ENCODE measurements around the gene TNNI3K. TPM values are rescaled to one million over a fixed set of nuclear protein-coding genes. Genes with fewer than 3 reads are reported as not detected.

The TNNI3K gene
- total RNA-seq, 1 donor from 2014 or later, result not detected

DNA sequence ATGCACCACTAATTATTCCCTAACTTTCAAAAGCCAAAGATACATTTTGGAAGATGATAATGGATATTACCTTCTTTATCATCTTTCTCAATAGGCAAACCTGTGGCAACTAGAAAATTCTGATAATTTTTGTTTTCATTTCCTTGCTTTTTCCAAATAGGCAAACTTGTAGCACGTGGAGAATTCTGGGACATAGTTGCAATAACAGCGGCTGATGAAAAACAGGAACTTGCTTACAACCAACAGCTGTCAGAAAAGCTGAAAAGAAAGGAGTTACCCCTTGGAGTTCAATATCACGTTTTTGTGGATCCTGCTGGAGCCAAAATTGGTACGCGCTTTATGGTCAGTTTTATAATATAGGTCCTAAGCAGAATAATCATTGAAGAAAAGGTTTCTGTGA is 35.7 kb upstream of the TNNI3K start:
- Mint-ChIP-seq H3K36me3 (peaks cover 2% of the 10 kb centered on the region), H3K9me3 (no peaks in the 10 kb centered on the region), H3K4me1 (ENCODE audit: unreplicated experiment) (peaks cover 7% of the 10 kb centered on the region), H3K27me3 (no peaks in the 10 kb centered on the region), H3K4me3 (peak overlapping the region; percentile 89), H3K27ac (no peak overlapping the region)
- DNase-seq (ENCODE audit: extremely low spot score, unreplicated experiment), result no peak
- TF ChIP-seq, protein P1, sequence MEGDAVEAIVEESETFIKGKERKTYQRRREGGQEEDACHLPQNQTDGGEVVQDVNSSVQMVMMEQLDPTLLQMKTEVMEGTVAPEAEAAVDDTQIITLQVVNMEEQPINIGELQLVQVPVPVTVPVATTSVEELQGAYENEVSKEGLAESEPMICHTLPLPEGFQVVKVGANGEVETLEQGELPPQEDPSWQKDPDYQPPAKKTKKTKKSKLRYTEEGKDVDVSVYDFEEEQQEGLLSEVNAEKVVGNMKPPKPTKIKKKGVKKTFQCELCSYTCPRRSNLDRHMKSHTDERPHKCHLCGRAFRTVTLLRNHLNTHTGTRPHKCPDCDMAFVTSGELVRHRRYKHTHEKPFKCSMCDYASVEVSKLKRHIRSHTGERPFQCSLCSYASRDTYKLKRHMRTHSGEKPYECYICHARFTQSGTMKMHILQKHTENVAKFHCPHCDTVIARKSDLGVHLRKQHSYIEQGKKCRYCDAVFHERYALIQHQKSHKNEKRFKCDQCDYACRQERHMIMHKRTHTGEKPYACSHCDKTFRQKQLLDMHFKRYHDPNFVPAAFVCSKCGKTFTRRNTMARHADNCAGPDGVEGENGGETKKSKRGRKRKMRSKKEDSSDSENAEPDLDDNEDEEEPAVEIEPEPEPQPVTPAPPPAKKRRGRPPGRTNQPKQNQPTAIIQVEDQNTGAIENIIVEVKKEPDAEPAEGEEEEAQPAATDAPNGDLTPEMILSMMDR (conservative IDR thresholded peaks at IDR 0.05), result no peak

DNA sequence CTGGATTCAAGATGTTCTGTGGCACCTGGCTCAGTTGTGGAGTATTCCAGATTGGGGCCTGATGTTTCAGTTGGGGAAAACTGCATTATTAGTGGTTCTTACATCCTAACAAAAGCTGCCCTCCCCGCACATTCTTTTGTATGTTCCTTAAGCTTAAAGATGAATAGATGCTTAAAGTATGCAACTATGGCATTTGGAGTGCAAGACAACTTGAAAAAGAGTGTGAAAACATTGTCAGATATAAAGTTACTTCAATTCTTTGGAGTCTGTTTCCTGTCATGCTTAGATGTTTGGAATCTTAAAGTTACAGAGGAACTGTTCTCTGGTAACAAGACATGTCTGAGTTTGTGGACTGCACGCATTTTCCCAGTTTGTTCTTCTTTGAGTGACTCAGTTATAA is 29.9 kb upstream of the TNNI3K start:
- TF ChIP-seq, protein P1 (conservative IDR thresholded peaks at IDR 0.05), result no peak
- no peak for DNase-seq (ENCODE audit: extremely low spot score, unreplicated experiment)
- H3K36me3 Mint-ChIP-seq, result peaks cover 4% of the 10 kb centered on the region
- no peaks in the 10 kb centered on the region for H3K9me3 Mint-ChIP-seq
- no peak overlapping the region for H3K27ac Mint-ChIP-seq
- H3K27me3 Mint-ChIP-seq, result no peaks in the 10 kb centered on the region
- no peaks in the 10 kb centered on the region for H3K4me1 Mint-ChIP-seq (ENCODE audit: unreplicated experiment)
- H3K4me3 Mint-ChIP-seq, result no peak overlapping the region

DNA sequence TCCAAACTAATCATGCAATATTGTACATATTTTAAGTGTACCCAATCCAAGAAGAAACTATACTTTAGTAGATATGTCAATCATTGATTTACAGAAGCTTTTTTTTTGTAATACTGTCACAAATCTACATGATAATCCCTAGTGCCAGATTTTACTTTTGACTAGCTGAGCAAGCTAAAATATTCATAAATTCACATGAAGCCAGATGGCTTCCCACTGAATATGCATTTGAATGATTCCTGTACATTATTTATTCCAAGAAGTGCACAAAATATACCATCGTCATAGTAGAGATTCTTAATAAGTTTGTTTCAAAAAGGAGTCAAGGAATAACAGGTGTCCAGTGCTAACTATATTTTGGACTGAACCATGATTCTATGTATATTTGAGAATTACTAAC is 20.0 kb upstream of the TNNI3K start:
- TF ChIP-seq, protein P1 (conservative IDR thresholded peaks at IDR 0.05), result no peak
- Mint-ChIP-seq H3K27ac (no peak overlapping the region), H3K4me3 (no peak overlapping the region), H3K36me3 (no peaks in the 10 kb centered on the region), H3K4me1 (ENCODE audit: unreplicated experiment) (no peaks in the 10 kb centered on the region), H3K9me3 (no peaks in the 10 kb centered on the region), H3K27me3 (no peaks in the 10 kb centered on the region)
- no peak for DNase-seq (ENCODE audit: extremely low spot score, unreplicated experiment)

DNA sequence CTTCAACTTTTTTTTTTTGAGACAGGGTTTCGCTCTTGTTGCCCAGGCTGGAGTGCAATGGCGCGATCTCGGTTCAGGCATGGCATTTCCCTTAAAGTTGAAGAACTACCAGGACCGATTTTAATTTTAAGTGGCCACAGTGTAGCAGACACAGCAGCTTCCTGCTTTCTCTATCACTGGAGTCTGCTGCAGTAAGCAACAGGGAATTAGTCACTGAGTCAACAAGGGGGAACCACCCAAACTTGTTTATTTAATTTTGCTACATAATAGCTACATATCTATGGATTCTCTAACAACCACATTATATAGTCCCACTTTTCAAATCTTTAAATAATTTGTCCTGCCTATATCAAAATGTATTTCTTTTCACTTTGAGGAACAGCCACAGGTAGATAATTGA is 12.5 kb upstream of the TNNI3K start:
- Mint-ChIP-seq H3K27me3 (no peaks in the 10 kb centered on the region), H3K27ac (no peak overlapping the region), H3K9me3 (no peaks in the 10 kb centered on the region), H3K4me3 (no peak overlapping the region), H3K36me3 (no peaks in the 10 kb centered on the region), H3K4me1 (ENCODE audit: unreplicated experiment) (no peaks in the 10 kb centered on the region)
- no peak for DNase-seq (ENCODE audit: extremely low spot score, unreplicated experiment)
- TF ChIP-seq, protein P1 (conservative IDR thresholded peaks at IDR 0.05), result no peak

DNA sequence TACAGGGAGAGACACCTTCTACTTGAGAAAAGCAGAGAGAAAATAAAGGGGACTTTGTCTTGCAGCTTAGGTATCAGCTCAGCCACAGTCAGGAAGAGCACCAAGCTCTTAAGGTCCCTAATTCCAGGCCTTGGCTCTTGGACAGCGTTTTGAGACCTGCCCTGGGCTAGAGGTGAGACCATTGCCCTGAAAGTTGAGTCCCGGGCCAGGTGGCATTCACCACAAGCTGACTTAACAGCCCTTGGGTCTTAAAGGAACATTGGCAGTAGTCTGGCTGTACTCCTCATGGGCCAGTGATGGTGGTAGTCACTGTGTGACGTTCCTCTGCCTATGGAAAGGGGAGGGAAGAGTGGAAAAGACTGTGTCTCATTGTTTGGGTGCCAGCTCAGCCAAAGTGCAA is 11.7 kb upstream of the TNNI3K start:
- DNase-seq (ENCODE audit: extremely low spot score, unreplicated experiment), result no peak
- TF ChIP-seq, protein P1 (conservative IDR thresholded peaks at IDR 0.05), result no peak
- Mint-ChIP-seq H3K27me3 (no peaks in the 10 kb centered on the region), H3K27ac (no peak overlapping the region), H3K9me3 (no peaks in the 10 kb centered on the region), H3K4me1 (ENCODE audit: unreplicated experiment) (no peaks in the 10 kb centered on the region), H3K4me3 (no peak overlapping the region), H3K36me3 (no peaks in the 10 kb centered on the region)

DNA sequence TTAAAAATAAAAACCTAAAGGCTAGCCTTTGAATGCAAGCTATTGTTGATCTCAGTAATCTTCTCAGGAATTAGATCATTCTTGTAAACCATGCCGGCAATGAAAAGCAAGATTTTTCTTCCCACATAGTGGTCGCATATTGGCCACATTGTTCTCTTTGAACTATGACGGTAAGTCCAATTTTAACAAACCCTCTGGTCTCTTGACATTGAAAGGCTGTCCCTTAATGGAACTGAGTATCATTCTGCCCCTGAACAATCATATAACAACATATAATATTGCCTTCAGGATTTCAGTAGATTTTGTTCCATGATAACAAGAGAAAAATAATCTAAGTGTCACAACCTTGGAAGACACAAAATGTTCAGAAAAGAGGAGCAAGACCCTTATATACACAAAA is 1.3 kb downstream of the TNNI3K start:
- Mint-ChIP-seq H3K9me3 (no peaks in the 10 kb centered on the region), H3K27ac (no peak overlapping the region), H3K4me3 (no peak overlapping the region), H3K36me3 (no peaks in the 10 kb centered on the region), H3K27me3 (no peaks in the 10 kb centered on the region), H3K4me1 (ENCODE audit: unreplicated experiment) (no peaks in the 10 kb centered on the region)
- TF ChIP-seq, protein P1 (conservative IDR thresholded peaks at IDR 0.05), result no peak
- DNase-seq (ENCODE audit: extremely low spot score, unreplicated experiment), result no peak
